Activated CD4-positive, alpha-beta T cell treated with anti-CD3 and anti-CD28 coated beads for 36 hours (primary cell): ENCODE measurements around the gene GPSM3. TPM values are rescaled to one million over a fixed set of nuclear protein-coding genes. Genes with fewer than 3 reads are reported as not detected.

Source experiments
- ATAC-seq: fragments of 200-7000 bp; cut with Tn5 transposase; one replicate; pipeline ENCODE4 v1.10.0; 2021; ENCODE audit warnings: mild to moderate bottlenecking, moderate library complexity
- CTCF ChIA-PET: fragments of 350-600 bp; sonication (Branson Sonifier 250); formaldehyde crosslinking; loops from one replicate; lab custom pipeline; 2021; ENCODE audit warnings: antibody characterized with exemption; lab: Charles Lee
- POLR2A ChIA-PET: fragments of 350-600 bp; sonication (Branson Sonifier 250); formaldehyde crosslinking; loops from one replicate; lab custom pipeline; 2021; ENCODE audit warnings: antibody characterized with exemption, inconsistent platforms; lab: Charles Lee
- DNase-seq: peaks from one replicate; pipeline ENCODE4 v3.0.0-alpha.2; 2020
- H3K27ac Mint-ChIP-seq: one replicate; pipeline ENCODE4 v1.8.0; 2021; ENCODE audit warnings: mixed read lengths
- H3K27me3 Mint-ChIP-seq: one replicate; pipeline ENCODE4 v1.8.0; 2021; ENCODE audit warnings: mixed read lengths
- H3K36me3 Mint-ChIP-seq: one replicate; pipeline ENCODE4 v1.8.0; 2021; ENCODE audit warnings: low read depth, mixed read lengths
- H3K4me1 Mint-ChIP-seq: one replicate; pipeline ENCODE4 v1.8.0; 2021; ENCODE audit warnings: mixed read lengths
- H3K4me3 Mint-ChIP-seq: one replicate; pipeline ENCODE4 v1.8.0; 2021; ENCODE audit warnings: mild to moderate bottlenecking, moderate library complexity, mixed read lengths
- H3K9me3 Mint-ChIP-seq: one replicate; pipeline ENCODE4 v1.8.0; 2021; ENCODE audit warnings: low read depth, mixed read lengths
- intact Hi-C, 2 experiments: fragments of 100-400 bp; cut with DNase I in 1 of 2; cut with micrococcal nuclease in 1 of 2; formaldehyde crosslinking; loops; one replicate each; pipeline versions ENCODE4 v1.14.2 to v1.15.1; 2022 to 2024; cut with DNase I, micrococcal nuclease
- total RNA-seq, 2 experiments: library from RNA; stranded (reverse); gene quantifications; one replicate each; pipeline ENCODE4 v1.2.3, GENCODE V29; 2021

GPSM3 gene
- total RNA-seq, 2 experiments from 2014 or later: 82.6 to 94.8 TPM

GRCh38 chr6:32171234-32171633 lies 21.2 kb downstream of the GPSM3 start:
- H3K4me3 Mint-ChIP-seq: no peak overlapping the region
- POLR2A ChIA-PET: no interaction called here
- ATAC-seq: no peak
- H3K4me1 Mint-ChIP-seq: peaks cover 27% of the 10 kb centered on the region
- intact Hi-C loops: no loop called here
- no peak for DNase-seq
- CTCF ChIA-PET: interaction anchor here (0.6 to 1.4 kb wide), 2 partner anchors 9 to 44 kb away, joined by 3 read pairs; no protein-coding TSS in a partner anchor
- peaks cover 25% of the 10 kb centered on the region for H3K36me3 Mint-ChIP-seq
- H3K27me3 Mint-ChIP-seq: no peaks in the 10 kb centered on the region
- H3K27ac Mint-ChIP-seq: no peak overlapping the region
- no peaks in the 10 kb centered on the region for H3K9me3 Mint-ChIP-seq

GRCh38 chr6:32170294-32170693 lies 22.1 kb downstream of the GPSM3 start:
- ChIA-PET POLR2A (no interaction called here), CTCF (no interaction called here)
- Mint-ChIP-seq H3K4me3 (no peak overlapping the region), H3K9me3 (no peaks in the 10 kb centered on the region), H3K4me1 (peaks cover 25% of the 10 kb centered on the region), H3K27ac (no peak overlapping the region), H3K27me3 (no peaks in the 10 kb centered on the region), H3K36me3 (peaks cover 30% of the 10 kb centered on the region)
- intact Hi-C loops: no loop called here
- DNase-seq (no peak), ATAC-seq (no peak)

DNA sequence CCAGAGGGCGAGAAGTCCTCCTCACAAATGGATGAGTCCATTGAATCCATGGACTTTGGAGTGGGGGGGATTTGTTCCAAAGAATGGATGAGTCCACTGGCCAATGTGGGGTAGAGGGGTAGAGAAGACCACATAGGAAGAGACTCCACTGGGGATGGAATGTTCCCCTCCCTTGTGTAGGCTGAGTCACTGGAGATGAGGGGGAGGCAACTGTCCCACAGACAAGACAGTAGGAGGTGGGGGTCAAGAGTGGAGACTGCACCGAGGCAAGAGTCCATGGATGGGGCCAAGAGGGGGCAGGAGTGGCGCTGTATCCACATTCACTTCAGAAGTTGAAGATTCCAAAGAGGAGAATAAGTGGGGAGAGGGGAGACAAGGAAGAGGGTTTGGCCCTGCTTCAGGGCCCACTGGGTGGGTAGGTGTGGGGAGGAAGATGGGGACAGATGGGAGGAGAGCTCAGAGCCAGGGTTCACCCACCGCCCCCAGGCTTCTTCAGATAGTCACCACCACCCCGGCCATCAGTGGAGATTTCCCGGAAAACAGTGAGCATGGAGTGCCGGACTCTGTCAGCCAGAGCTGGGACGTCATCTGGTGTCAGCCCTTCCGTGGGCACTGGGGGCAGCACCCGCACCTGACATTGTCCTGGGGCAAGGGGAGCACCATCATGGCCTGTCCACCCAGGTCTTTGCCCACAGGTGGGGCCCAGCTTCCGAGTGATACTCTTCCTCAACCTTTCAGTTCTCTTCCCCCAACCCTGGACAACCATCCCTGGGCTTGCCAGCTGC lies 23.4 kb downstream of the GPSM3 start:
- no peak overlapping the region for H3K27ac Mint-ChIP-seq
- H3K9me3 Mint-ChIP-seq: no peaks in the 10 kb centered on the region
- DNase-seq (no peak), ATAC-seq (no peak)
- H3K4me3 Mint-ChIP-seq: no peak overlapping the region
- H3K36me3 Mint-ChIP-seq: peaks cover 32% of the 10 kb centered on the region
- H3K27me3 Mint-ChIP-seq: no peaks in the 10 kb centered on the region
- POLR2A ChIA-PET: no interaction called here
- peaks cover 15% of the 10 kb centered on the region for H3K4me1 Mint-ChIP-seq
- intact Hi-C loops: no loop called here
- CTCF ChIA-PET: interaction anchor here (2.2 kb wide), 1 partner anchor 50 kb away, joined by 6 read pairs; no protein-coding TSS in a partner anchor

DNA sequence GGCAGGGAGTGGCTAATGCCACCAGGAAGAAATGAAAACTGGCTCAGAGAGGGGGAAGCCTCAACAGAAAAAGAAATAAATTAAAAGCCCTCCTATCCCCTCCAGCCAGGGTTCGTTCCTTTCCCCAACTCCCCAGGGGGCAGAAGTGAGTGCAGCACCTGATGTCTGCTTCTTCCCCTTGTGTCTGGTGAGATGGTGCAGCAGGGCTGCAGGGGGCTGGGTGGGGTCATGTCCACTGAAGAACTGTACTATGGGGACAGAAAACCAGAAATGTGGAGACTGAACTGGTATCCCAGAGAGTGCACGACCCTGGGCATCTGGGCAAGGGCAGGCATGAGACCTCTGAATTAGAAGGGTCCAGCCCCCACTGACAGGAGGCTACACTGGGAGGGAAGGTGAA lies 24.1 kb downstream of the GPSM3 start:
- DNase-seq: no peak
- H3K4me3 Mint-ChIP-seq: no peak overlapping the region
- ChIA-PET CTCF (interaction anchor here (2.2 kb wide), 1 partner anchor 50 kb away, joined by 6 read pairs; no protein-coding TSS in a partner anchor), POLR2A (no interaction called here)
- H3K27me3 Mint-ChIP-seq: no peaks in the 10 kb centered on the region
- H3K4me1 Mint-ChIP-seq: peaks cover 8% of the 10 kb centered on the region
- no peak for ATAC-seq
- peaks cover 32% of the 10 kb centered on the region for H3K36me3 Mint-ChIP-seq
- no peak overlapping the region for H3K27ac Mint-ChIP-seq
- H3K9me3 Mint-ChIP-seq: no peaks in the 10 kb centered on the region
- intact Hi-C loops: no loop called here

DNA sequence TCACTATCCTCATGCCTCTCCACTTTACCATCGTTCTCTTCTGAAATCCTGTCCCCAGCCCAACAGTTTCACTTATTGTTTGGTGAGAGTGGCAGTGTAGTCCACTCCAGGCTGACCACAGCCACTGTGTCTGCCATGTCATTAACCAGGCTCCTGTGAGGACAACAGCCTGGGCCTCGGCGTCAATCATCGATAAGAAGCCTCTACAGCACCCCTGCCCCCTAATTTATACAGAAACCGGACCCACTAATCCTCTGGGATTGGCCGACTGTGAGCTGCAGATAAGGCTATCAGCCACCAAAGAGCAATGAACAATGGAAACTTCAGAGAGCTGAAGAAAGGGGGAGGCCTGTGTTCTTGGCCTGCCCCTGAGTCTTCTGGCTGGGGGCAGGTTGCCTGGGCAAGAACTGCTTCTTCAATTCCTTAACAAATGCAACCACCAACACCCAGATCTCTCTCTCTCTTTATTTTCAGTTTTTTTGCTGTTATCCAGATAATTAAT lies 24.6 kb downstream of the GPSM3 start:
- ATAC-seq: no peak
- H3K27ac Mint-ChIP-seq: no peak overlapping the region
- DNase-seq: no peak
- no peaks in the 10 kb centered on the region for H3K9me3 Mint-ChIP-seq
- H3K4me3 Mint-ChIP-seq: no peak overlapping the region
- no peaks in the 10 kb centered on the region for H3K27me3 Mint-ChIP-seq
- ChIA-PET POLR2A (no interaction called here), CTCF (interaction anchor here (2.2 kb wide), 1 partner anchor 49 kb away, joined by 6 read pairs; no protein-coding TSS in a partner anchor)
- H3K36me3 Mint-ChIP-seq: peaks cover 35% of the 10 kb centered on the region
- peaks cover 3% of the 10 kb centered on the region for H3K4me1 Mint-ChIP-seq
- intact Hi-C loops: no loop called here

- no peak overlapping the region for H3K27ac Mint-ChIP-seq
Measured at GRCh38 chr6:32167154-32167760, 25.2 kb downstream of the GPSM3 start.

DNA sequence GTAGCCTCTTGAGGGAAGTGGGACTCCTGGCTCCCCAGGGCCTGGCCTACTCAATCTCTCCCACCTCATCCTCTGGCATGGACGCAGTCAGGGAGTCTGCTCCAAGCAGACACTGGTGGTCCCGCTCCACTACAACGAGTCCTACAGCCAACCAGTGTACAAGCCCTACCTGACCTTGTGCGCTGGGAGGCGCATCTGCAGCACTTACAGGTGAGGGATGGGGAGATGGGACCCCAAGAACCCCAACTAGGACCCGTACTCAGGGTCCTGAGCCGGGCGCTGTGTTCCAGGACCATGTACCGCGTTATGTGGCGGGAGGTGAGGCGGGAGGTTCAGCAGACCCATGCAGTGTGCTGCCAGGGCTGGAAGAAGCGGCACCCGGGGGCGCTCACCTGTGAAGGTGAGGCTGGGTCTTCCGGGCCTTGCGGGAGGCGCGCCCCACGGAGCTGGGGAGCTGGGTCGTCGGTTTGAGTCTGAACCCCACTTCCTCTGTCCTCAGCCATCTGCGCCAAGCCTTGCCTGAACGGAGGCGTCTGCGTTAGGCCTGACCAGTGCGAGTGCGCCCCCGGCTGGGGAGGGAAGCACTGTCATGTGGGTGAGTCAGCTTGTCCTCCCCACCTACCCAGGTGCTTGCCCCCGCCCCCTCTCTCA lies 25.9 kb downstream of the GPSM3 start:
- Mint-ChIP-seq H3K4me1 (no peaks in the 10 kb centered on the region), H3K27ac (no peak overlapping the region), H3K36me3 (peaks cover 35% of the 10 kb centered on the region), H3K4me3 (no peak overlapping the region), H3K27me3 (no peaks in the 10 kb centered on the region), H3K9me3 (no peaks in the 10 kb centered on the region)
- no peak for ATAC-seq
- intact Hi-C loops: no loop called here
- CTCF ChIA-PET: no interaction called here
- POLR2A ChIA-PET: no interaction called here
- no peak for DNase-seq

More at GRCh38 chr6:32167154-32167760, 25.2 kb downstream of the GPSM3 start:
- ATAC-seq (no peak), DNase-seq (no peak)
- Mint-ChIP-seq H3K4me1 (no peaks in the 10 kb centered on the region), H3K4me3 (no peak overlapping the region), H3K9me3 (no peaks in the 10 kb centered on the region), H3K36me3 (peaks cover 35% of the 10 kb centered on the region), H3K27me3 (no peaks in the 10 kb centered on the region)
- CTCF ChIA-PET: interaction anchor here (2.2 kb wide), 1 partner anchor 49 kb away, joined by 6 read pairs; no protein-coding TSS in a partner anchor
- POLR2A ChIA-PET: no interaction called here
- intact Hi-C loops: no loop called here

DNA sequence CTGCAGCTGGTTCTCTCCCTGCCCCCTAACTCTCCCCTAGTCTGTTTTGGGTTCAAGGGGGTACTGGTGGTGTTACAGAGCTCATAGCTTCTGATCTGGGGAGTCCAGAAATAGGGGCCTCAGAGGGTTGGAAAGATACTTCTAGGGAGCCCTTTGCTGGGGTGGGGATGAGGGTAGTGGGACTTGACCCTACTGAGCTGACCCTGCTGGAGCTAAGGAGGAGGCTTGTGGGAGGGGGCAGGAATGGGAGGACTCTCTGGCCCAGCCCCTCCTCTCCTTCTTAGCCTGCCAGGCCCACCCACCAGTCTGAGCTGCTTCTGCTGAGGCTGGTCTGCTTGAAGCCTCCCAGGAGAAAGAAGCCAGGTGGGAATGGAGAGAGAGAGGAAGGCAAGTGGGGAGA lies 28.1 kb downstream of the GPSM3 start, which contains the start of gene EGFL8:
TSS of gene EGFL8 (plus strand) at position 301 of the 400 bp plus-strand sequence. CDS start 1,571 bp downstream, outside the sequence.
- no peaks in the 10 kb centered on the region for H3K27me3 Mint-ChIP-seq
- ChIA-PET POLR2A (interaction anchor here (0.6 kb wide), 1 partner anchor 425 kb away, joined by 4 read pairs; no protein-coding TSS in a partner anchor), CTCF (no interaction called here)
- H3K4me3 Mint-ChIP-seq: no peak within 1 kb of the TSS
- no peak for ATAC-seq
- no peaks in the 10 kb centered on the region for H3K4me1 Mint-ChIP-seq
- intact Hi-C loops: no loop called here
- H3K27ac Mint-ChIP-seq: no peak within 1 kb of the TSS
- H3K9me3 Mint-ChIP-seq: no peaks in the 10 kb centered on the region
- H3K36me3 Mint-ChIP-seq: peaks cover 25% of the 10 kb centered on the region
- no peak for DNase-seq

DNA sequence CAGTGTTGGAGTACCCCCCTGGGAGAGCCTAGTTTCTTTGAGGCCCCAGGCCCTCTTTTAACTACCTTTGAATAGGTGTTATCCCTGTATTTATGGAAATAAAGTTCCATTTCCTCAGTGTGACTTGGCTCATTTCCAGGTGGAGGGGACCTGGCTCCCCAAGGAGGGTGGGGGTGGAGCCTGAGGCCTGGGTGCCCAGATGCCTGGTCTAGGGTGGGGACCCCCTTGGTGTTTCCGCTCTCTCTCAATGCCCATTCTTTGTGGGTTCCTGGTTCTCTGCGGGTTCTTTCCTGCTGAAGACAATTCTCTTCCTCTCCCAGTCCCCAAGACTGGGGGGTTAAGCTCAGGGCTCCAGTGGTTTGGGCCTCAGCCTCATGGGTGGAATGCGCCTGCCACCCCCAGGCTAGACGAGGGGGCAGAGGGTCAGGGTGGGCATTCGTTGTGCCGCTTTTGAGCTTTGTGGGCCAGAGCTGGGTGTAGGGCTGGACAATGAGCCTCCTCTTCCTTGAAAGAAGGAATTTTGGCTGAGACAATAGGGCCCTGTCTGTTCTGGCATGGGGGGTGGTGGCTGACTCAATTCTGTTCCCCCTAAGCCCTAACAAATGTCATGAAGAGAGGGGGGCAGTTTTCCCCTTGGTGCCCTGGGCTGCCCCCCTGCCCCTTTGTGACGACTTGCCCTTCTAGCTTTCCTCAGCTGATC lies 28.7 kb downstream of the GPSM3 start:
- no peak overlapping the region for H3K27ac Mint-ChIP-seq
- POLR2A ChIA-PET: interaction anchor here (0.6 kb wide), 1 partner anchor 425 kb away, joined by 4 read pairs; no protein-coding TSS in a partner anchor
- H3K36me3 Mint-ChIP-seq: peaks cover 20% of the 10 kb centered on the region
- CTCF ChIA-PET: no interaction called here
- no peak overlapping the region for H3K4me3 Mint-ChIP-seq
- H3K9me3 Mint-ChIP-seq: no peaks in the 10 kb centered on the region
- intact Hi-C loops: no loop called here
- no peaks in the 10 kb centered on the region for H3K27me3 Mint-ChIP-seq
- no peaks in the 10 kb centered on the region for H3K4me1 Mint-ChIP-seq
- DNase-seq (no peak), ATAC-seq (no peak)

DNA sequence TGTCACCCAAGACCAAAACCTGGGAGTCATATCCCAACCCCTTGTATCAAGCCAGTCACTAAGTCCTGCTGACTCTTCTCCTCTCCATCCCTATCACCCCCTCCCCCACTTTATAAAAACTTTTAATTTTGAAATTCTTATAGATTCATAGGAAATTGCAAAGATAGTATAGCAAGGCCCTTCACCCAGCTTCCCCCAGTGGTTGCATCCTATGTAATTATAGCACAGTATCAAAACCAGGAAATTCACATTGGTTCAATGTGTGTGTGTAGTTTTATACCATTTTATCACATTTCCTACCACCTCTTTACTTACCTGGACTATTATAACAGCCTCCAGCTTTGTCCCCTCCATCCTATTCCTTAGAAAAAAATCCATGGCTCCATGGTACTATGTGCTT lies 34.4 kb downstream of the GPSM3 start:
- Mint-ChIP-seq H3K27me3 (no peaks in the 10 kb centered on the region), H3K4me1 (peaks cover 16% of the 10 kb centered on the region), H3K4me3 (no peak overlapping the region), H3K9me3 (no peaks in the 10 kb centered on the region), H3K36me3 (peaks cover 20% of the 10 kb centered on the region), H3K27ac (no peak overlapping the region)
- intact Hi-C loops: loop anchor here in 1 of 2 experiments (10.0 kb wide), 1 partner anchor 113 kb away; no protein-coding TSS in a partner anchor
- no peak for DNase-seq
- no peak for ATAC-seq
- ChIA-PET POLR2A (no interaction called here), CTCF (interaction anchor here (0.6 kb wide), 1 partner anchor 843 kb away, joined by 4 read pairs; no protein-coding TSS in a partner anchor)
